IgD-negative memory B cell (primary cell): ENCODE measurements around the gene THEM4. TPM values are rescaled to one million over a fixed set of nuclear protein-coding genes. Genes with fewer than 3 reads are reported as not detected.

Experiments used
- H3K27ac Mint-ChIP-seq, 3 donors: one replicate each; pipeline ENCODE4 v1.8.0; 2020 to 2022; ENCODE audit warnings: mild to moderate bottlenecking in 3 of 3, mixed read lengths in 3 of 3, moderate library complexity in 1 of 3
- H3K27me3 Mint-ChIP-seq: one replicate; pipeline ENCODE4 v1.8.0; 2021; ENCODE audit warnings: mixed read lengths
- H3K36me3 Mint-ChIP-seq: one replicate; pipeline ENCODE4 v1.8.0; 2020; ENCODE audit warnings: mild to moderate bottlenecking, mixed read lengths
- H3K4me1 Mint-ChIP-seq, 3 donors: one replicate each; pipeline ENCODE4 v1.8.0; 2020 to 2022; ENCODE audit warnings: mixed read lengths in 3 of 3, mild to moderate bottlenecking in 1 of 3
- H3K4me3 Mint-ChIP-seq, 4 donors: one replicate each; pipeline ENCODE4 v1.8.0; 2020 to 2022; ENCODE audit warnings: mild to moderate bottlenecking in 4 of 4, mixed read lengths in 4 of 4, moderate library complexity in 3 of 4
- H3K9me3 Mint-ChIP-seq, 3 donors: one replicate each; pipeline ENCODE4 v1.8.0; 2020 to 2021; ENCODE audit warnings: mixed read lengths in 3 of 3, mild to moderate bottlenecking in 1 of 3
- polyA plus RNA-seq: library from polyadenylated mRNA; unstranded; fragments of 300-500 nt; fragmentation: Illumina TruSeq; gene quantifications from one replicate; pipeline ENCODE4 v1.2.3, GENCODE V29; 2021

The THEM4 gene
- polyA plus RNA-seq, 1 donor from 2014 or later, result 23.6 TPM

DNA sequence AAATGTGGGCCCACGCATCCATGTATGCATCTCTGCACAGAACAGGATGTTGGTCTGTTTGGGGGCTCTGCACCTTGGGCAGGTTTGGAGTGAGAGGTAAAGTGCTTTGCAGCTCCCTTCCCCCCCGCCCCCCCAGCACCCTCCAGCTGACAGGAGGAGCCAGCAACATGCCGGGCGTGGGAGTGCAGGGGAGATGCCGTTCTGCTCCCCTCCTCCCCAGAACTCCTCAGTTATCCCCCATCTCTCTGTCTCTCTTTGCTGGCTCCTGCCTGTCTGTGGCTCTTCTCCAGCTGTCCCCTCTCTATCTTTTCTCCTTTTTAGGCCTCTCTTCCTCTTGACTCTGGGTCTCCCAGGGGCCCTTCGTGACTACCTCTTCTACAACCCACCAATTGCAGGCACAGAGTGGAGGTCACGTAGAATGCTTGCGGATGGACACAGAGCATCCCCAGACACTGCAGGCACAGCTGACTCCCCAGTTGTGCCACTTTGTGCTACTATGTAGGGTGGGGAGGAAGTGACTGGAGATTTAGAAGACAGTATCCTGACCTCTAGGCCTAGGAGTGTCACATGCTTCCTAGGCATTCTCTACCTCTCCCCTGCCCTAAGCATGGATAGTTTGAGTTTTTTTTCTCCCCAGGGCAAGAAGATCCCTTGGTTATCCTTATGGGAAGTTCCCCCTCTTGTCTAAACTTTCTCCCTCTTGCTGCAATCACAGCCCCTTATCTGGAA lies 76.0 kb downstream of the THEM4 start:
- Mint-ChIP-seq H3K4me3 (no peak overlapping the region), H3K27me3 (peaks cover 19% of the 10 kb centered on the region), H3K27ac (no peak overlapping the region)

DNA sequence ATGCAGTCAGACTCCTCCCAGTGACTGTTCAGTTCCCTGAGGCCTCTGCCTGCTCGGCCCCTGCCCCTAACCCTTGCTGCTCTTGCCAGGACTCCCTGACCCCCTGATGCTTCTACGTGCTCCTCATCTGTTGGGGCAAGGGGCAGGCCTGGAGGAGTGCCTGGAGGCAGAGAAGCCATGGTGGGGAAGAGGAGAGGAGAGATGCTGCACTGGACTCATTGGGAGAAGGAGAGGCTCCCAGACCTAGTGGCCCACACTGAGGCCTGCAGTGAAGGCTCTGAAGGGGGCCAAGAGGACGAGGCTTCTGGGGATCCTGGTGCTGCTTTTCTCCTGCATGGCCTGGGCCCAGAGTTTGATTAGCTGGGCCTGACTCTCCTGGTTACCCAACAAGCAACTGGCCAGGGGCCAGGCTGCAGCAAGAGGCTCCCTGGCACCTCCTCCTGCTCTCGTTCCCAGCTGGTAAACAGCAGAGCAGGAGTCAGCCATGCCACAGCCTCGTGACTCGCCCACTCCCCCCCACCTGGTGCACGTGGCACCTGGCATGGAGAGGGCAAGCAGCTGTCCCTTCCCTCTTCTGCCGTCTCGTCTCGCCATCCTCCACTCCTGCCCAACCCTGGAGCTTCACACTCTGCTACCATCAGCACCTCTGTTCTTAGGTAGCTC lies 76.9 kb downstream of the THEM4 start:
- H3K27ac Mint-ChIP-seq, result no peak overlapping the region
- peaks cover 5 to 12% (median 12%) of the 10 kb centered on the region in 3 donors for H3K4me1 Mint-ChIP-seq
- H3K9me3 Mint-ChIP-seq, result no peaks in the 10 kb centered on the region
- no peaks in the 10 kb centered on the region for H3K36me3 Mint-ChIP-seq
- no peak overlapping the region for H3K4me3 Mint-ChIP-seq
- H3K27me3 Mint-ChIP-seq, result peaks cover 19% of the 10 kb centered on the region

More for the DNA sequence above, 76.0 kb downstream of the THEM4 start:
- Mint-ChIP-seq H3K9me3 (no peaks in the 10 kb centered on the region), H3K36me3 (no peaks in the 10 kb centered on the region), H3K4me1 (peaks cover 8 to 15% (median 15%) of the 10 kb centered on the region in 3 donors)

GRCh38 chr1:151831605-151832004 lies 77.7 kb downstream of the THEM4 start, which contains the start of gene RORC:
RORC (minus strand) TSS chr1:151831802; CDS start chr1:151831764, 38 bp downstream.
- Mint-ChIP-seq H3K4me3 (peak within 1 kb of the TSS in 1 of 4 donors; percentile 82), H3K4me1 (peaks cover 5 to 8% (median 8%) of the 10 kb centered on the region in 3 donors), H3K27me3 (peaks cover 18% of the 10 kb centered on the region), H3K9me3 (no peaks in the 10 kb centered on the region), H3K27ac (peak within 1 kb of the TSS in 1 of 3 donors; percentile 62), H3K36me3 (no peaks in the 10 kb centered on the region)

DNA sequence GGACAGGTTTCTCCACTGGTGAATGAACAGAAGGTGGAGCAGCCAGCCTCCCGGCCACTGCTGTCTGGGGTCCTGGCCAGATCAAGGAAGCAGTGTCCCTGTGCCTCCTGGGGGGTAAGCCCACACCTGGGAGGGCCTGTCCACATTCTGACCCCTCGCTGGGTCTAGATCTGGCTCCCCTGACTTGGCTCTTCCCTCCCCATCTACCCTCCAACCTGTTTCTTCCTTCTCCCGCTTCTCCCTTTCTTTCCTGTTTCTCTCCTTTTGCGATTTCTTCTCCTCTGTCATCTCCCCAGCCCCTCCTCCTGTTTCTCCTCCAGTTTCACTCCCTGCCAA lies 78.1 kb downstream of the THEM4 start:
- H3K9me3 Mint-ChIP-seq, result no peaks in the 10 kb centered on the region
- peak overlapping the region in 1 of 4 donors; percentile 82 for H3K4me3 Mint-ChIP-seq
- peaks cover 15% of the 10 kb centered on the region for H3K27me3 Mint-ChIP-seq
- H3K27ac Mint-ChIP-seq, result no peak overlapping the region
- H3K4me1 Mint-ChIP-seq, result peaks cover 3 to 6% (median 5%) of the 10 kb centered on the region in 3 donors
- no peaks in the 10 kb centered on the region for H3K36me3 Mint-ChIP-seq

GRCh38 chr1:151830055-151830454 lies 79.3 kb downstream of the THEM4 start:
- Mint-ChIP-seq H3K27ac (no peak overlapping the region), H3K36me3 (no peaks in the 10 kb centered on the region), H3K4me1 (peaks cover 3 to 6% (median 5%) of the 10 kb centered on the region in 3 donors), H3K4me3 (no peak overlapping the region), H3K9me3 (no peaks in the 10 kb centered on the region), H3K27me3 (peaks cover 17% of the 10 kb centered on the region)

GRCh38 chr1:151829352-151830046 lies 79.8 kb downstream of the THEM4 start:
- Mint-ChIP-seq H3K4me1 (peaks cover 3 to 6% (median 5%) of the 10 kb centered on the region in 3 donors), H3K27me3 (peaks cover 18% of the 10 kb centered on the region), H3K4me3 (peak overlapping the region in 1 of 4 donors; percentile 76), H3K36me3 (no peaks in the 10 kb centered on the region), H3K9me3 (no peaks in the 10 kb centered on the region), H3K27ac (peak overlapping the region in 1 of 3 donors; percentile 86)

DNA sequence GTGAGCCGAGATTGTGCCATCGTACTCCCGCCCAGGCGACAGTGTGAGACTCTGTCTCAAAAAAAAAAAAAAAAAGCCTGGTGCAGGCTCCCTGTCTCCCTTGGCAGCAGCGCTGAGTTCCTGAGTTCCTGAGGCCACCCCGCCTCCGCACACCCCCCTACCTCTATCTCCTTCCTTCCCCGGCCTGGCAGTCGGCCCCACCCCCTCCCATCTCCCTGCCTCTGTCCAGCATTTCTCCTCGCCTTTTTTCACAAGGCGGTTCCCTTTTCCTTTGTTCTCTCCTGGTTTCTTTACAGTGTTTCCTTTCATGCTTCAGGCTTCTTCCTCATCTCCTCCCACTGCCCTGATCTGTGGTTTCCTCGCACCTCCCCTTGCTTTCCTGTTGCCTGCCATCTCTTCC lies 80.4 kb downstream of the THEM4 start:
- Mint-ChIP-seq H3K27me3 (peaks cover 18% of the 10 kb centered on the region), H3K4me1 (peaks cover 3 to 6% (median 5%) of the 10 kb centered on the region in 3 donors), H3K9me3 (no peaks in the 10 kb centered on the region), H3K27ac (peak overlapping the region in 1 of 3 donors; percentile 86), H3K36me3 (no peaks in the 10 kb centered on the region), H3K4me3 (peak overlapping the region in 2 of 4 donors; percentile 10 to 76)

GRCh38 chr1:151827853-151828252 lies 81.5 kb downstream of the THEM4 start:
- H3K4me1 Mint-ChIP-seq, result peaks cover 0 to 6% (median 5%) of the 10 kb centered on the region in 3 donors
- H3K9me3 Mint-ChIP-seq, result no peaks in the 10 kb centered on the region
- peaks cover 18% of the 10 kb centered on the region for H3K27me3 Mint-ChIP-seq

GRCh38 chr1:151825751-151826660 lies 83.3 kb downstream of the THEM4 start:
- no peak overlapping the region for H3K27ac Mint-ChIP-seq
- H3K9me3 Mint-ChIP-seq, result no peaks in the 10 kb centered on the region
- H3K27me3 Mint-ChIP-seq, result peaks cover 18% of the 10 kb centered on the region
- no peaks in the 10 kb centered on the region for H3K36me3 Mint-ChIP-seq
- no peak overlapping the region for H3K4me3 Mint-ChIP-seq
- H3K4me1 Mint-ChIP-seq, result peaks cover 0 to 6% (median 5%) of the 10 kb centered on the region in 3 donors

More at GRCh38 chr1:151827853-151828252, 81.5 kb downstream of the THEM4 start:
- Mint-ChIP-seq H3K36me3 (no peaks in the 10 kb centered on the region), H3K4me3 (no peak overlapping the region), H3K27ac (no peak overlapping the region)

- H3K4me1 Mint-ChIP-seq, result peaks cover 0 to 5% (median 3%) of the 10 kb centered on the region in 3 donors
- H3K9me3 Mint-ChIP-seq, result no peaks in the 10 kb centered on the region
- peak overlapping the region in 1 of 4 donors; percentile 60 for H3K4me3 Mint-ChIP-seq
- H3K27me3 Mint-ChIP-seq, result peaks cover 18% of the 10 kb centered on the region
- peak overlapping the region in 1 of 3 donors; percentile 69 for H3K27ac Mint-ChIP-seq
- H3K36me3 Mint-ChIP-seq, result no peaks in the 10 kb centered on the region
Observed at GRCh38 chr1:151825204-151825603, 84.1 kb downstream of the THEM4 start.

Other genes with a start within 250 kb of the THEM4 start
- gene CELF3, start 192.7 kb downstream of the THEM4 start, polyA plus RNA-seq, result not detected
- gene RIIAD1, start 188.0 kb downstream of the THEM4 start, polyA plus RNA-seq, result not detected
- gene MRPL9, start 146.0 kb downstream of the THEM4 start, polyA plus RNA-seq, result 117 TPM
- gene TDRKH, start 119.0 kb downstream of the THEM4 start, polyA plus RNA-seq, result 9.0 TPM
- gene LINGO4, start 104.1 kb downstream of the THEM4 start, polyA plus RNA-seq, result not detected
- 0.26 TPM for gene RORC, start 77.7 kb downstream of the THEM4 start, polyA plus RNA-seq
- gene C2CD4D, start 69.7 kb downstream of the THEM4 start, polyA plus RNA-seq, result 0.20 TPM
- gene THEM5, start 55.8 kb downstream of the THEM4 start, polyA plus RNA-seq, result not detected
- gene S100A10, start 84.3 kb upstream of the THEM4 start, polyA plus RNA-seq, result 459 TPM
- 140 TPM for gene S100A11, start 127.5 kb upstream of the THEM4 start, polyA plus RNA-seq
- not detected for gene TCHHL1, start 179.6 kb upstream of the THEM4 start, polyA plus RNA-seq
- not detected for gene TCHH, start 205.9 kb upstream of the THEM4 start, polyA plus RNA-seq
- not detected for gene RPTN, start 249.7 kb upstream of the THEM4 start, polyA plus RNA-seq